SU-DHL-6 (cell line): ENCODE measurements around the gene MARCO.

Experiments used
- CTCF ChIP-seq: fragments of 200-600 bp; sonication (generic); IDR thresholded peaks from one replicate; pipeline ENCODE4 v1.5.1; 2017; ENCODE audit warnings: antibody characterized with exemption, mild to moderate bottlenecking, low read length, moderate library complexity; ENCODE audit not compliant: insufficient read depth, poor library complexity, severe bottlenecking
- EZH2phosphoT487 ChIP-seq: fragments of 200-600 bp; sonication (generic), shearing (Covaris generic); conservative IDR thresholded peaks from 2 replicates; pipeline ENCODE4 v1.6.1; 2018; ENCODE audit warnings: mild to moderate bottlenecking, antibody characterized with exemption, low read length, moderate library complexity, mixed read lengths

GRCh38 chr2:119024152-119024551 lies 82.2 kb downstream of the MARCO start:
- TF ChIP-seq CTCF (no peak), EZH2phosphoT487 (no peak)
